SKM-1 (cell line): ENCODE results near the gene LY6G5C.
A peak's percentile ranks its signal among the peaks of the same experiment; 100 is the strongest.

Experiments
- DNase-seq: peaks from one replicate; lab custom pipeline; 2025; ENCODE audit not compliant: unreplicated experiment; lab: John Stamatoyannopoulos, UW

The LY6G5C gene

DNA sequence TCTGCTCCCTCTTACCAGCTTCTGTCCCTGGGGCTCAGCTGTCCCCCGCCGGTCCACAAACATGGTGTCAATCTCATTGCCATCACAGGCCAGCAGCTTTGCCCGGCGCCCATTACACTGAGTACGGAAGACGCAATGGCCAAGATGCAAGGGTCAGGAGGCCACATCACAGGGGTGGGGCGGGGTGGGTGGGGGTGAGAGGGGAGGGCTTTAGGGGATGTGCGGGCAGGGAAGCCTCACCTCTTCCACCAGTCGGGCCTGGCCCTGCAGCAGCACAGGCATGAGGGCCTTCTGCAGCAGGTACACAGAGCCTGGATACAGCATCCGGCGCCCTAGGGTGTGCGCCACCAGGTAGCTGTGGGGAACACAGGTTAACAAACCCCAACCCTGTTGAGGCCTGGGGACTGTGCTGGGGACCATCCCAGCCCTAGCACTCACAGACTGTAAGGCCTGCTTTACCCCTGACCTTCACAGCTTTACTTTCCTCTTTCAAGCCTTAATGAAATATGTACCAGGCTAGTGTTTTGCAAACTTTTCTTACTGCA is 10.8 kb upstream of the LY6G5C start:
- DNase-seq = no peak

- DNase-seq = no peak
Measured at GRCh38 chr6:31691078-31691463, 10.2 kb upstream of the LY6G5C start.

- no peak for DNase-seq
Measured at GRCh38 chr6:31690231-31691077, 9.6 kb upstream of the LY6G5C start.

DNA sequence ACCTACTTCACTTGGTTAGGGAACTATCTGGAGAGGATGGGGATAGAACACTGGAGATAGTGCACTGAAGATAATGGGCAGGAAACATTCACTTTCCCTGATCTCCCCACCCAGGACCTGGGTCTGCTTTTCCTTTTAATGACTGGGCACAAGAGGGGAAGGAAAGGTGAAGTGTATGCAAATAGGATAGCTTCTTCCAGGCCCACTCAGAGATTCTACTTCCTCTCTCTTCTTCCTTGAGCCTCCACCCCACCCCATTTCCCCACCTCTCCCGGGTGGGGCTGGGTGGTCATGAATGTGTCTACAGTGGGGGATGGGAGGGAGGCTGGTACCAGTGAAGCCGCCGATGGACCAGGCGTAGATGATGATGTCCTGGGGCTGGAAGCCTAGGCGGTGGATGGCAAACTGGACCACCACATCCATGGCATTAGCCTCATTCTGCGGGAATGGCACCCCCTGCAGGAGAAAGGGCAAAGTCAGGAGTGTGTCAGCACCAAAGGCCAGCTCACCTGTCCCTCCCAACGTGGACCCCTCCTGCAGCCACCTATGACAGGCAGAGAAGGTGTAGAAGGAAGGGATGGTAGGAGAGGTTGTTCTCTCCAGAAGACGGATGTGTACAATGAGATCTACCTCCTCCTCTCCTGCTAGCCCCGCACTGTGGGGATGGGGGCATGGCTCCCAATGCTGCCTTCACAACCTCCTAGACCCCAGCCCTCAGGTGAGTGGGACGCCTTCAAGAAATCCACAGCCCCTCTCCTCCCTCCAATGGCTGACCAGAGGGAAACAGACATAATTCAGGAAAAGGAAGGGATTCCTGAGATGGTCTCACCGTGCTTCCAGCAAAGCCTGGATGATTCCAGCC is 8.6 kb upstream of the LY6G5C start:
- DNase-seq = no peak

DNA sequence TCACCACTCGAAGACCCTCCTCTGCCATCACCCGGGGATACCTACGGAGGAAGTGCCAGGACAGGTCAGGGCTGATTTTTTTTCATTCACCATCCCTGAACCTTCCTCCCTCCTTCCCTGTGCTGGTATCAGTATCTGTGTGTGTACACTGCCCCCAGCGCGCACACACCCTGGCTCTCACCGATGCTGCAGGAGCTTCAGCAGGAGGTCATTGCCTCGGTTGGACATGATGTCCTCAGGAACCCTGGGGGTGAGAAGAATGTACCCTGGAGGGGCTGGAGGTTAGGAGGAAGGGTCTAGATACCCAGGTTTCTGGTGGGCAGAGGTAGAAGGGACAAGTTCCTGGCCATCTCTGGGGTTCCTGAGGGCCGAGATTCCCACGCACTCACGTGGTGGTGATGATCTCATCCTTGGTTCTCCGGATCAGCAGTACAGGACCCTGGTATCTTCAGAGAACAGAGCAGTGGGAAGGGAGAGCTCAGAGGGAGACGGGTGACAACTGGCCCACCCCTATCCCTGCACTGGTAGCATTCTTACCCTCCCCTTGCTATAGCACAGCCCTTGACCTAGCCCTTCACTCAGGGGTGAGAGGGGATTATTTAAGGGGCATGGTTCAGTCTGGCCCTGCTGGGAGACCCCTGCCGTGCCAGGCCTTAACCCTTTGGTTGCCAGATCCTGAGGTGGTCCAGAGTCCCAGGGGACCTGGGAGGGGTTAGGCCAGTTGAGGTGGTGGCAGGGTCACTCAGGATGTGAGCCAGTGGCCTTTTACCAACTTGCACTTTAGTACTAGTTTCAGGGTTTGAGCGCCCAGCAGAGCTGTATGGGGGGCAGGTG is 7.2 kb upstream of the LY6G5C start:
- no peak for DNase-seq

- no peak for DNase-seq
Measured at GRCh38 chr6:31687321-31687720, 6.5 kb upstream of the LY6G5C start.

DNA sequence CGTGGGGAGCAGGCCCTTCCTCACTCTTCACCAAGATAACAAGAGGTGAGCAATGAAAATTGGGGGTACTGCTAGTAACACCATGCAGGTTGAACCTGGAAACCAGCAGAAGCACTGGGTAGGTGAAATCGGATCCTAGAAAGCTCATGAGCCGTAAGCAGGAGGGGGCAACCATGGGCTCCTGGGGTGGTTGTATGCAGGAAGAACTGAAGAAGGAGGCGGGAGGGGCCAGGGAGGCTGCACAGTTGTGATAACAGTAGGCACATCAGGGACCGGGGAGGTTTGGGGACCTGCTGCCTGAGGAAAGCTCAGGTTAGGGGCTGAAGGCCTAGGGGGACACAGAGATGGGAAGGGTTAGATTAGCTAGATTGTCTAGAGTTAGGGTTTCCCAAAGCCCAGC is 5.6 kb upstream of the LY6G5C start:
- no peak for DNase-seq

GRCh38 chr6:31683591-31683990 is 2.7 kb upstream of the LY6G5C start:
- no peak for DNase-seq

- no peak for DNase-seq
Measured at GRCh38 chr6:31681135-31681671, 336 bp upstream of the LY6G5C start.

GRCh38 chr6:31677955-31678354 is 2.9 kb downstream of the LY6G5C start:
- no peak for DNase-seq

DNA sequence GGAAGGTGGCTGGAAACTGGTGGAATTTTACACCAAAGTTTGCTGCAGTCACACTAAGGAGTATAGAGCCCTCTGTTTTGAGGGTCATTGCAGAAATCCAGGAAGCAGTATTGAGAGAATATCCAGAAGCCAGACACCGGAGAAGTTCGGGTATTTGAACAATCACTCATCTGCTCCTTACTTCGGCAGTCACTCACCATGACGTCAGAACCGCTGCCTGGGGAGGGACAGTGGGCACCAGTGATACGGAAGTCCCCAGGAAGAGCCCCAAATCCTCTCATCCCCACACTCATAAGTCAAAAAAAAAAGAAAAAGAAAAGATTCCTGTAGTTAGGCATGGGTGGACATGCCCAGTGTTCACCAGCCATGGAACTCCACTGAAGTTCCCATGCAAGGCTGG is 4.0 kb downstream of the LY6G5C start:
- no peak for DNase-seq

- no peak for DNase-seq
Measured at GRCh38 chr6:31676322-31676903, 4.5 kb downstream of the LY6G5C start.

DNA sequence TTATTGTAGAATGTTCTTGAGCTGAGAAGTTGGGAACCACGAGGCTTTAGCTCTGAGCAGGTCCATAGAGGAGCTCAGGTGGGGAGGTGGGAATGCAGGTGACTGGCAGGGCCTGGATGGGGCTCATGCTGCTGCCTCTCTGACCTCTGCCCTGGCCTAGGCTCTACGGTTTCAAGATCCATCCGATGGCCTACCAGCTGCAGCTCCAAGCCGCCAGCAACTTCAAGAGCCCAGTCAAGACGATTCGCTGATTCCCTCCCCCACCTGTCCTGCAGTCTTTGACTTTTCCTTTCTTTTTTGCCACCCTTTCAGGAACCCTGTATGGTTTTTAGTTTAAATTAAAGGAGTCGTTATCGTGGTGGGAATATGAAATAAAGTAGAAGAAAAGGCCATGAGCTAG is 11.2 kb downstream of the LY6G5C start, which contains the start of gene LY6G5B:
Gene LY6G5B, plus strand, starts transcription at position 301 of the 400 bp plus-strand sequence. CDS start 975 bp downstream, outside the sequence.
- DNase-seq = no peak

DNA sequence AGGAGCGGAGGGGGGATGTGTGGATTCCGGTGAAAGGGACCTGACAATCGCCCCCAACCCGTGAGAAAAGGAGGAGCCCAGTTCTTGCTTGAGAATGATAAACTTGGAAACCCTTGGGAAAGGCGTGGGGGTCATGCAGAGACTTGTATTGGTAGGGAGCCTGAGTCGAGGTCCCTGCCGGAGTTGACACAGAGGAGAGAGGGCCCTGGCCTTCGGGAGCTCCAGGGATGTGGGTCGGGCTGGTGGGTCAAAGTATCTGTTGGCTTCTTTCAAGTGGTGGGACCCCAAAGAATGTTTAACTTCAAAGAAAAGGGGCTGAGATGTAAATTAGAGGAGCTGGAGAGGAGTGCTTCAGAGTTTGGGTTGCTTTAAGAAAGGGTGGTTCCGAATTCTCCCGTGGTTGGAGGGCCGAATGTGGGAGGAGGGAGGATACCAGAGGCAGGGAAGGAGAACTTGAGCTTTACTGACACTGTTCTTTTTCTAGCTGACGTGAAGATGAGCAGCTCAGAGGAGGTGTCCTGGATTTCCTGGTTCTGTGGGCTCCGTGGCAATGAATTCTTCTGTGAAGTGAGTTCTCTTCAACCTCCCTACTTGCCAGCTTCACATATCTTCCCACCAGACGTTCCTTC is 14.4 kb downstream of the LY6G5C start:
- no peak for DNase-seq

DNA sequence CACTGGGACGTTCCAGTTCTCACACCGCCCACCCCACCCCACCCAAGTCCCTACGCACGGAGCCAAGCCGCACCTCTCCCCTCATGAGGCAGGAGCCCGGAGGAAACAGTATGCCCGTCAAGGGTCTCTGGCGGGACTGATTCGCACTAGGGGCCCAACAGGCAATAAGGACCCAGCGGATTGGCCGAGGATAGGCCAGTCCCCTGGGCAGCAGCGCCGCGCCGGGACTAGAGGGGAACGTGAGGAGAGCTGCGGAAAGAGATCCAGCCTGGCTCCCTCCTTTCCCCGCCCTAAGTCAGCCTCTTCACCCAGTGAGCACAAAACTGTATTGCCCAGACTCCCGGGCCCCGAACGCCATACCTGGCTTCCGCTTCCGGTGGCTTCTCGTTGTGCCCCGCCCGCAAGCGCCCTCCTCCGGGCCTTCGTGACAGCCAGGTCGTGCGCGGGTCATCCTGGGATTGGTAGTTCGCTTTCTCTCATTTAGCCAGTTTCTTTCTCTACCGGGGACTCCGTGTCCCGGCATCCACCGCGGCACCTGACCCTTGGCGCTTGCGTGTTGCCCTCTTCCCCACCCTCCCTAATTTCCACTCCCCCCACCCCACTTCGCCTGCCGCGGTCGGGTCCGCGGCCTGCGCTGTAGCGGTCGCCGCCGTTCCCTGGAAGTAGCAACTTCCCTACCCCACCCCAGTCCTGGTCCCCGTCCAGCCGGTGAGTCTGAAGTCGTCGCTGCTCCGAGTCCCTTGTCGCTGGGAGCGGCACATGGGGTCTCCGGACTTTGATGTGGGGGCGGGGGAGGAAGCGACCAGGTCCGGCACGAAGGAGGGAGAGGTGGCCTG is 15.1 kb downstream of the LY6G5C start, which contains the start of gene CSNK2B:
Gene CSNK2B, plus strand, starts transcription at position 580 of the 836 bp plus-strand sequence. CDS start 752 bp downstream, outside the sequence.
- peak; percentile 97 for DNase-seq

GRCh38 chr6:31664790-31665500 is 15.9 kb downstream of the LY6G5C start, which contains the start of gene GPANK1:
GPANK1 (minus strand) TSS chr6:31664997; CDS start chr6:31664478, 519 bp downstream.
- peak; percentile 87 for DNase-seq

- no peak for DNase-seq
Measured at GRCh38 chr6:31663961-31664789, 16.7 kb downstream of the LY6G5C start.
